Chondrocyte (in vitro differentiated cells): ENCODE measurements around the gene KCNK7. TPM values are rescaled to one million over a fixed set of nuclear protein-coding genes. Genes with fewer than 3 reads are reported as not detected.

Experiments used
- DNase-seq: peaks from one replicate; pipeline ENCODE4 v3.0.0; 2021; ENCODE audit warnings: mixed read lengths, low spot score
- H3K27ac Mint-ChIP-seq: one replicate; pipeline ENCODE4 v1.8.0; 2021; ENCODE audit warnings: mild to moderate bottlenecking, moderate library complexity, mixed read lengths; ENCODE audit not compliant: unreplicated experiment
- H3K27me3 Mint-ChIP-seq: 2 replicates; pipeline ENCODE4 v1.8.0; 2021; ENCODE audit warnings: low read depth, mixed read lengths
- H3K36me3 Mint-ChIP-seq: 2 replicates; pipeline ENCODE4 v1.8.0; 2021; ENCODE audit warnings: low read depth, mixed read lengths
- H3K4me1 Mint-ChIP-seq: 2 replicates; pipeline ENCODE4 v1.8.0; 2021; ENCODE audit warnings: low read depth, mild to moderate bottlenecking, mixed read lengths
- H3K4me3 Mint-ChIP-seq: one replicate; pipeline ENCODE4 v1.8.0; 2021; ENCODE audit warnings: mild to moderate bottlenecking, moderate library complexity, mixed read lengths; ENCODE audit not compliant: unreplicated experiment
- H3K9me3 Mint-ChIP-seq: 2 replicates; pipeline ENCODE4 v1.8.0; 2021; ENCODE audit warnings: low read depth, mixed read lengths
- CTCF ChIP-seq: fragments of 200-600 bp; sonication (generic); IDR thresholded peaks from 2 replicates; pipeline ENCODE4 v1.5.0; 2021; ENCODE audit warnings: antibody characterized with exemption, mild to moderate bottlenecking, moderate library complexity
- total RNA-seq: library from RNA; stranded (reverse); gene quantifications from 3 replicates; pipeline ENCODE4 v1.2.1, GENCODE V29; 2021

The KCNK7 gene
- total RNA-seq, 1 donor from 2014 or later: 0.22 TPM

- no peaks in the 10 kb centered on the region for H3K9me3 Mint-ChIP-seq
- no peak overlapping the region for H3K4me3 Mint-ChIP-seq
- no peak for DNase-seq
- peaks cover 36% of the 10 kb centered on the region for H3K4me1 Mint-ChIP-seq
- no peak overlapping the region for H3K27ac Mint-ChIP-seq
- no peak for TF ChIP-seq CTCF
- no peaks in the 10 kb centered on the region for H3K27me3 Mint-ChIP-seq
- peaks cover 22% of the 10 kb centered on the region for H3K36me3 Mint-ChIP-seq
Measured at GRCh38 chr11:65607614-65608426, 12.2 kb upstream of the KCNK7 start.

DNA sequence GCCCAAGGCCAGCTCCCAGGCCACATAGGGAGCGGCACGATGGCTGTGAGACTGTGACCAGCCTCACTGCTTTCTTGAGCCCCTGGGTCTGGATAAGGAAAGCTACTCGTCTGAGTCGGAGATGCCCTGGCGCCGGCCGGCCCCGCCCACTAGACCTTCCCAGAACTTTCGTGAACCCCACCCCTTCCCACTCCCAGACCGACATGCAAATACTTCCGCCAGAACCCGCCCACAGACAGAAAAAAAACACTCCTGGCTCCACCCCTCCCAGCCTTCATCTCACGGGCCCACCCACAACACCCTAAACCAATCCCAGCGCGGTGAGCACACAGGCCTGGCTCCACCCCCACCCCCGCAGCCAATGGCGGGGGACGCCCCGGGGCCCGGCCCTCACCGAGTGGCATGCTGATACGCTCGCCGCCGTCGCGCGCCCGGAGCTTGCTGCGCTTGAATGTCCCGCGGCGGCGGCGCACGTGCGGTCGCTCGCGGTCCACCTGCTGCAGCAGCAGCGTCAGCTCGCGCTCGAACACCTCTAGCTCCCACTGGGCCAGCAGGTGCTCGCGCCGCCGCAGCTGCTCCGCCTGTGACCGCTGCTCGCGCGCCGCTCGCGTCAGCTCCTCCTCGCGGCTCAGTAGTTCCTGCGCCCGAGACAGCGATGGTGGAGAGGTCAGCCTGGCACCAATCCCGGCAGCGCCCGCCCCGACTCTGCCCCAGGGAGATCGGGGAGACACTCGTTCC lies 11.4 kb upstream of the KCNK7 start:
- H3K27me3 Mint-ChIP-seq: no peaks in the 10 kb centered on the region
- H3K27ac Mint-ChIP-seq: no peak overlapping the region
- peaks cover 22% of the 10 kb centered on the region for H3K36me3 Mint-ChIP-seq
- no peak for DNase-seq
- no peak for TF ChIP-seq CTCF
- no peaks in the 10 kb centered on the region for H3K9me3 Mint-ChIP-seq
- peaks cover 29% of the 10 kb centered on the region for H3K4me1 Mint-ChIP-seq
- no peak overlapping the region for H3K4me3 Mint-ChIP-seq

GRCh38 chr11:65604258-65604657 lies 8.7 kb upstream of the KCNK7 start:
- H3K9me3 Mint-ChIP-seq: no peaks in the 10 kb centered on the region
- H3K4me1 Mint-ChIP-seq: peaks cover 3% of the 10 kb centered on the region
- H3K4me3 Mint-ChIP-seq: no peak overlapping the region
- no peak overlapping the region for H3K27ac Mint-ChIP-seq
- no peak for TF ChIP-seq CTCF
- DNase-seq: no peak
- H3K27me3 Mint-ChIP-seq: no peaks in the 10 kb centered on the region
- peaks cover 21% of the 10 kb centered on the region for H3K36me3 Mint-ChIP-seq

GRCh38 chr11:65599955-65600246 lies 4.3 kb upstream of the KCNK7 start:
- peaks cover 18% of the 10 kb centered on the region for H3K36me3 Mint-ChIP-seq
- H3K4me1 Mint-ChIP-seq: peaks cover 5% of the 10 kb centered on the region
- H3K4me3 Mint-ChIP-seq: no peak overlapping the region
- H3K9me3 Mint-ChIP-seq: no peaks in the 10 kb centered on the region
- H3K27ac Mint-ChIP-seq: no peak overlapping the region
- no peak for TF ChIP-seq CTCF
- H3K27me3 Mint-ChIP-seq: no peaks in the 10 kb centered on the region
- DNase-seq: no peak

- no peak for TF ChIP-seq CTCF
- Mint-ChIP-seq H3K27ac (no peak overlapping the region), H3K4me3 (no peak overlapping the region), H3K27me3 (no peaks in the 10 kb centered on the region), H3K4me1 (peaks cover 5% of the 10 kb centered on the region), H3K9me3 (no peaks in the 10 kb centered on the region), H3K36me3 (peaks cover 17% of the 10 kb centered on the region)
- no peak for DNase-seq
Measured at GRCh38 chr11:65599216-65599954, 3.8 kb upstream of the KCNK7 start.
